ENCODE results near the gene TSPAN4. TPM values are rescaled to one million over a fixed set of nuclear protein-coding genes. Genes with fewer than 3 reads are reported as not detected.

TSPAN4 gene
- total and polyA plus RNA-seq, 2 of the 13 experiments (the other 11 are each of a cell fraction or from before 2014, with no cell fraction given), result 31.7 to 68.3 TPM

DNA sequence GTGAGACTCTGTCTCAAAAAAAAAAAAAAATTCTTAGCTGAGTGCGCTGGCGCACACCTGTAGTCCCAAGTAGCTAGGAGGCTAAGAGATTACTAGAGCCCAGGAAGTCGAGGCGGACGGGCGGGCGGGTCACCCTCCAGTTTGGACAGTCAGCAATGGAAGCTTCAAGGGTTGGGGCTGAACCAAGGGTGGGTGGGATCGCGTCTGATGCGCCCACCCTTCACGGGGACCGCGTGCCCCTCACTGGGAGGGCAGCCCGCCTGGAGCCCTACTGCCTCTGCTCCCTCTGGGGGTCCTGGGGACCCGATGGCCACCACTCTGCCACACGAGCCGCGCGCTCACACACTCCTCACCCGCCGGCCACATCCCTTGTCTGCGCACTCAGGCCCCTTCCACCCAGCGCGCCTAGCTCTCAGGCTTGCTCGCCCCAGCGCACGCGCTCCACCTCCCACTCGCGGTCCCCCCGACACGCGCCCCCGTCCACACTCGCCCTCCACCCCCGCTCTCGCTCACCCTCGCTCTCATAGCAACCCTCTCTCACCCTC is 67.5 kb downstream of the TSPAN4 start:
- H3K27me3 ChIP-seq (ENCODE audit: control insufficient read depth in 1 of 2, insufficient read depth in 2 of 2, low read length in 2 of 2), result no peaks in the 10 kb centered on the region; a peak in 2 of 5 replicates
- ATAC-seq (peak; percentile 24), FAIRE-seq (no peak), DNase-seq (ENCODE audit: low spot score) (no peak)
- WGBS (ENCODE audit: low lambda C conversion rate), result 2% methylated on average over 25 of the region's 38 CpGs
- H3K4me3 ChIP-seq (replicated peaks in 1 of 3; ENCODE audit: insufficient read depth in 1 of 3, low read depth in 2 of 3, low read length in 3 of 3), result peak overlapping the region; percentile 92 to 95 (median 93)
- peak overlapping the region; percentile 85 for H3K9ac ChIP-seq (ENCODE audit: insufficient read depth, low read depth, low read length)
- intact Hi-C loops (cut with micrococcal nuclease; ENCODE audit: unreplicated experiment) (loop anchor here (2.0 kb wide), 2 partner anchors 37 to 65 kb away; no protein-coding TSS in a partner anchor), in situ Hi-C loops (cut with HindIII; ENCODE audit: extremely low pct_ligation_motif_present, low pct_unique_long_range_greater_than_20kb) (no loop called here)
- BruUV-seq (replicated peaks), result TSS peak; percentile 36
- peaks cover 0 to 6% of the 10 kb centered on the region in 2 experiments; a peak in 1 of 5 replicates for H3K36me3 ChIP-seq (replicated peaks in 1 of 2; ENCODE audit: control insufficient read depth in 1 of 2, insufficient read depth in 2 of 2, low read length in 2 of 2)
- H4K20me1 ChIP-seq (ENCODE audit: insufficient read depth, low read length), result no peaks in the 10 kb centered on the region
- H3K4me1 ChIP-seq (ENCODE audit: insufficient read depth, low read length), result peaks cover 42% of the 10 kb centered on the region
- POLR2A ChIA-PET, result interaction anchor here (0.6 to 3.3 kb wide), 10 partner anchors 9 to 91 kb away, joined by 3 to 24 read pairs (median 6); partner anchors contain the start of gene PNPLA2
- peaks cover 30% of the 10 kb centered on the region for H3K79me2 ChIP-seq (ENCODE audit: insufficient read depth, low read length)
- H3K27ac ChIP-seq (ENCODE audit: extremely low read length, insufficient read depth, low read length), result peak overlapping the region; percentile 50
- peak overlapping the region; percentile 77 for H3K4me2 ChIP-seq (ENCODE audit: low read depth, low read length)
- CTCF ChIA-PET (ENCODE audit: low intra/inter-chr PET ratio, low total read pairs), result no interaction called here
- H2AFZ ChIP-seq (ENCODE audit: low read length), result no peak overlapping the region
- no peaks in the 10 kb centered on the region for H3K9me3 ChIP-seq (ENCODE audit: low read length)
- TF ChIP-seq ZMYM3 (CRISPR knock-in tag; IDR thresholded peaks at IDR 0.05) (no peak), JARID2 (CRISPR knock-in tag; IDR thresholded peaks at IDR 0.05; ENCODE audit: insufficient replicate concordance) (no peak), TCF12 (IDR thresholded peaks at IDR 0.05) (no peak), TCF12 (CRISPR knock-in tag; IDR thresholded peaks at IDR 0.05) (0 out of 2 replicates have a peak, but pooled peaks have one; percentile 51), MAFG (CRISPR knock-in tag; IDR thresholded peaks at IDR 0.05) (0 out of 2 replicates have a peak, but pooled peaks have one; percentile 49), ZNF138 (CRISPR knock-in tag; IDR thresholded peaks at IDR 0.05; ENCODE audit: low read depth) (0 out of 2 replicates have a peak, but pooled peaks have one; percentile 8), SMAD3 (CRISPR knock-in tag; IDR thresholded peaks at IDR 0.05) (no peak), ZBTB38 (CRISPR knock-in tag; IDR thresholded peaks at IDR 0.05) (peak; percentile 38; the same call in 1 of the 2 replicates), IRX3 (CRISPR knock-in tag; IDR thresholded peaks at IDR 0.05; ENCODE audit: borderline replicate concordance, low read depth) (no peak), ZNF724P (CRISPR knock-in tag; IDR thresholded peaks at IDR 0.05; ENCODE audit: borderline replicate concordance) (no peak), RARG (CRISPR knock-in tag; IDR thresholded peaks at IDR 0.05; ENCODE audit: low read depth) (no peak), ZNF160 (CRISPR knock-in tag; IDR thresholded peaks at IDR 0.05) (no peak), SAP130 (CRISPR knock-in tag; IDR thresholded peaks at IDR 0.05; ENCODE audit: low read depth) (no peak), HOXA7 (CRISPR knock-in tag; IDR thresholded peaks at IDR 0.05) (no peak), CCDC6 (CRISPR knock-in tag; IDR thresholded peaks at IDR 0.05) (0 out of 2 replicates have a peak, but pooled peaks have one; percentile 41), TBP (CRISPR knock-in tag; IDR thresholded peaks at IDR 0.05) (no peak), RARA (CRISPR knock-in tag; IDR thresholded peaks at IDR 0.05) (no peak), SCMH1 (CRISPR knock-in tag; IDR thresholded peaks at IDR 0.05; ENCODE audit: borderline replicate concordance) (no peak), SALL2 (CRISPR knock-in tag; IDR thresholded peaks at IDR 0.05) (0 out of 2 replicates have a peak, but pooled peaks have one; percentile 10), HDAC6 (IDR thresholded peaks at IDR 0.05; ENCODE audit: low read depth, low read length) (no peak), ZFYVE20 (CRISPR knock-in tag; IDR thresholded peaks at IDR 0.05; ENCODE audit: borderline replicate concordance, low read depth) (no peak), TAF15 (IDR thresholded peaks at IDR 0.05; ENCODE audit: low read depth, low read length, poor library complexity, severe bottlenecking) (peak; percentile 21), KAT8 (CRISPR knock-in tag; IDR thresholded peaks at IDR 0.05) (no peak), DNMT3B (CRISPR knock-in tag; conservative IDR thresholded peaks at IDR 0.05) (no peak), SNRNP70 (IDR thresholded peaks at IDR 0.05; ENCODE audit: low read depth, low read length) (no peak), SIN3A (IDR thresholded peaks at IDR 0.05; ENCODE audit: borderline replicate concordance, low read depth, low read length) (no peak), ZBTB7B (CRISPR knock-in tag; IDR thresholded peaks at IDR 0.05) (no peak), THAP11 (CRISPR knock-in tag; IDR thresholded peaks at IDR 0.05) (no peak), KDM2A (CRISPR knock-in tag; IDR thresholded peaks at IDR 0.05; ENCODE audit: borderline replicate concordance, low read depth) (no peak), ZSCAN21 (CRISPR knock-in tag; IDR thresholded peaks at IDR 0.05; ENCODE audit: borderline replicate concordance) (no peak)
